Right kidney (tissue), 9 donors: Measurements from ENCODE around the gene NHP2.
A peak's percentile ranks its signal among the peaks of the same experiment; 100 is the strongest.
"Not testable (repeated sequence)": the region's sequence is repeated elsewhere in the genome, so short reads cannot be mapped to it uniquely, and the experiment has no call there.

Experiments
- DNase-seq: peaks from one replicate; pipeline ENCODE4 v3.0.0-alpha.2; 2016
- long read RNA-seq, 8 donors: transcript quantifications; one replicate each; lab custom pipeline, GENCODE V29; 2026

The NHP2 gene
- long read RNA-seq, donor 1, transcript NHP2-202 (3 exons, 599 nt) = minor isoform, 12 of 182 reads
- long read RNA-seq, donor 1, transcript NHP2-201 (4 exons, 865 nt) = major isoform, 167 of 182 reads
- long read RNA-seq, donor 1, partial matches to known transcripts = 0 of 182 reads
- long read RNA-seq, donor 1, other reads (novel, unspliced or antisense) = 0 of 182 reads
- long read RNA-seq, donor 2, transcript NHP2-204 (2 exons, 566 nt) = minor isoform, 5 of 115 reads
- long read RNA-seq, donor 2, transcript NHP2-201 (4 exons, 865 nt) = major isoform, 96 of 115 reads
- long read RNA-seq, donor 2, transcript NHP2-202 (3 exons, 599 nt) = minor isoform, 5 of 115 reads
- long read RNA-seq, donor 2, partial matches to known transcripts = 8 of 115 reads
- long read RNA-seq, donor 2, other reads (novel, unspliced or antisense) = 0 of 115 reads
- long read RNA-seq, donor 3, transcript NHP2-202 (3 exons, 599 nt) = minor isoform, 5 of 63 reads
- long read RNA-seq, donor 3, transcript NHP2-201 (4 exons, 865 nt) = major isoform, 56 of 63 reads
- long read RNA-seq, donor 3, partial matches to known transcripts = 0 of 63 reads
- long read RNA-seq, donor 3, other reads (novel, unspliced or antisense) = 0 of 63 reads
- long read RNA-seq, donor 4, transcript NHP2-201 (4 exons, 865 nt) = major isoform, 87 of 103 reads
- long read RNA-seq, donor 4, transcript NHP2-202 (3 exons, 599 nt) = minor isoform, 7 of 103 reads
- long read RNA-seq, donor 4, partial matches to known transcripts = 5 of 103 reads
- long read RNA-seq, donor 4, other reads (novel, unspliced or antisense) = 0 of 103 reads
- long read RNA-seq, donor 5, transcript NHP2-201 (4 exons, 865 nt) = major isoform, 156 of 165 reads
- long read RNA-seq, donor 5, transcript NHP2-202 (3 exons, 599 nt) = minor isoform, 8 of 165 reads
- long read RNA-seq, donor 5, partial matches to known transcripts = 0 of 165 reads
- long read RNA-seq, donor 5, other reads (novel, unspliced or antisense) = 0 of 165 reads
- long read RNA-seq, donor 6, transcript NHP2-204 (2 exons, 566 nt) = minor isoform, 9 of 117 reads
- long read RNA-seq, donor 6, transcript NHP2-201 (4 exons, 865 nt) = major isoform, 96 of 117 reads
- long read RNA-seq, donor 6, transcript NHP2-202 (3 exons, 599 nt) = minor isoform, 6 of 117 reads
- long read RNA-seq, donor 6, partial matches to known transcripts = 6 of 117 reads
- long read RNA-seq, donor 6, other reads (novel, unspliced or antisense) = 0 of 117 reads
- long read RNA-seq, donor 7, transcript NHP2-204 (2 exons, 566 nt) = minor isoform, 11 of 225 reads
- long read RNA-seq, donor 7, transcript NHP2-205 (3 exons, 475 nt) = minor isoform, 7 of 225 reads
- long read RNA-seq, donor 7, transcript NHP2-201 (4 exons, 865 nt) = major isoform, 189 of 225 reads
- long read RNA-seq, donor 7, transcript NHP2-202 (3 exons, 599 nt) = minor isoform, 13 of 225 reads
- long read RNA-seq, donor 7, partial matches to known transcripts = 5 of 225 reads
- long read RNA-seq, donor 7, other reads (novel, unspliced or antisense) = 0 of 225 reads
- long read RNA-seq, donor 8, transcript NHP2-201 (4 exons, 865 nt) = major isoform, 122 of 134 reads
- long read RNA-seq, donor 8, transcript NHP2-202 (3 exons, 599 nt) = minor isoform, 9 of 134 reads
- long read RNA-seq, donor 8, partial matches to known transcripts = 0 of 134 reads
- long read RNA-seq, donor 8, other reads (novel, unspliced or antisense) = 0 of 134 reads

GRCh38 chr5:178153530-178154340, at the start of gene NHP2:
Gene NHP2 (minus strand): TSS chr5:178153885. CDS start chr5:178153817, 68 bp downstream.
- DNase-seq = peak; percentile 90

GRCh38 chr5:178202541-178202940, 48.9 kb upstream of the NHP2 start:
- DNase-seq = no peak

GRCh38 chr5:178201927-178202235, 48.2 kb upstream of the NHP2 start:
- no peak for DNase-seq

GRCh38 chr5:178201221-178201926, 47.7 kb upstream of the NHP2 start:
- DNase-seq = no peak

GRCh38 chr5:178199581-178200434, 46.1 kb upstream of the NHP2 start:
- DNase-seq = no peak

GRCh38 chr5:178198706-178199105, 45.0 kb upstream of the NHP2 start:
- no peak for DNase-seq

- not testable (repeated sequence) for DNase-seq
Measured at GRCh38 chr5:178198151-178198550, 44.5 kb upstream of the NHP2 start.

- no peak for DNase-seq
Measured at GRCh38 chr5:178196986-178197385, 43.3 kb upstream of the NHP2 start.

- DNase-seq = no peak
Measured at GRCh38 chr5:178196281-178196812, 42.7 kb upstream of the NHP2 start.

GRCh38 chr5:178194026-178194425, 40.3 kb upstream of the NHP2 start:
- no peak for DNase-seq

- DNase-seq = no peak
Measured at GRCh38 chr5:178193251-178193809, 39.6 kb upstream of the NHP2 start.

GRCh38 chr5:178192787-178193186, 39.1 kb upstream of the NHP2 start:
- DNase-seq = no peak

- DNase-seq = no peak
Measured at GRCh38 chr5:178192244-178192643, 38.6 kb upstream of the NHP2 start.

GRCh38 chr5:178191661-178192060, 38.0 kb upstream of the NHP2 start:
- DNase-seq = no peak

- no peak for DNase-seq
Measured at GRCh38 chr5:178189433-178189832, 35.7 kb upstream of the NHP2 start.

- no peak for DNase-seq
Measured at GRCh38 chr5:178187014-178187413, 33.3 kb upstream of the NHP2 start, which contains the start of gene GMCL2. Gene GMCL2 (minus strand): TSS chr5:178187371. CDS start chr5:178187299, 72 bp downstream.

- DNase-seq = no peak
Measured at GRCh38 chr5:178186427-178186826, 32.7 kb upstream of the NHP2 start.

- DNase-seq = no peak
Measured at GRCh38 chr5:178182158-178182876, 28.6 kb upstream of the NHP2 start.
